Measurements from ENCODE around the gene PRELID2.

DNA sequence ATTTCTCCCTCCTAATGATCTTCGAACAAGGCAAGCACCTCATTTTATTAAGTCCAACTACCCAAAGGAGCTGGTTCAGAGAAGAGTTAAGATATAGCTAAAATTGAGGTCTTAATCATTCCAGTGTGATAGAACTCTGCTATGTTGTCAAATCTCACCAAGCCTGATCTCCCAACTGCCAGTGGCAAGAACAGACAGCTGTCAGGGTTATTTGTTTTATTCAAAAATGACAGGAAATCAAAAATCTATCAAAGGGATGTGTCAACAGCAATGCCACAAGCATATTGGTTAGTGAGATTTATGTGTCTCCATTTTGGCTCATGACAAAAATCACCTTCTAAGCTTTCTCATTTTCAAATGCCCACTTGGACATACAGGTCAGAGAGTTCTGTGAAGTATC is 74.5 kb downstream of the PRELID2 start:
- TF ChIP-seq POLR2A (IDR thresholded peaks at IDR 0.05; ENCODE audit: low read length) (no peak), GATA1 (IDR thresholded peaks at IDR 0.05; ENCODE audit: low read depth, low read length) (no peak)

All from erythroblast (primary cell).